Measurements from ENCODE around the gene NANOS2.

NANOS2 gene

GRCh38 chr19:45890877-45891276 lies 23.7 kb downstream of the NANOS2 start:
- no peak for DNase-seq

DNA sequence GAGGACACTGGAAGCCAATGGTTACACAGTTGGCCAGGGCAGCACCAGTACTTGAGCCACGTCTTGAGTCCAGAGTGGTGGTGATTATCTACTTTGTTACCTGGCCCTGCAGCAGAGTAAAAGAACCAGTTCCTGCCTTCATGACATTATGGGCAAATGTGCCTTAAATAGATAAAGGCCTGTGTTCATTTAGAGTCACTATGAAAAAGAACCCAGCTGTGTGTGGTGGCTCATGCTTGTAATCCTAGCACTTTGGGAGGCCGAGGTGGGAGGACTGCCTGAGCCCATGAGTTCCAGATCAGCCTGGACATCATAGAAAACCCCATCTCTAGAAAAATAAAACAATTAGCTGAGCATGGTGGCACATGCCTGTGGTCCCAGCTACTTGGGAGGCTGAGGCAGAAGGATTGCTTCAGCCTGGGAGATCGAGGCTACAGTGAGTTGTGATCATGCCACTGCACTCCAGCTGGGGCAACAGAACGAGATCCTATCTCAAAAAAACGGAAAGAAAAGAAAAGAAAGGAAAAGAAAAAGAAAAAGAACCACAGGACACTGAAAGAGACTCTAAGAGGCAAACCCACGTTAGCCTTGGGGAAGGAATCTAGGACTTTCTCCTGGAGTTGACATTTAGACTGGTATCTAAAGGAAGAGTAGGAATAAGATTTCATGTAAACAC lies 25.2 kb downstream of the NANOS2 start:
- no peak for DNase-seq

- no peak for DNase-seq
These were observed 27.3 kb downstream of the NANOS2 start for GRCh38 chr19:45887200-45887710.

DNA sequence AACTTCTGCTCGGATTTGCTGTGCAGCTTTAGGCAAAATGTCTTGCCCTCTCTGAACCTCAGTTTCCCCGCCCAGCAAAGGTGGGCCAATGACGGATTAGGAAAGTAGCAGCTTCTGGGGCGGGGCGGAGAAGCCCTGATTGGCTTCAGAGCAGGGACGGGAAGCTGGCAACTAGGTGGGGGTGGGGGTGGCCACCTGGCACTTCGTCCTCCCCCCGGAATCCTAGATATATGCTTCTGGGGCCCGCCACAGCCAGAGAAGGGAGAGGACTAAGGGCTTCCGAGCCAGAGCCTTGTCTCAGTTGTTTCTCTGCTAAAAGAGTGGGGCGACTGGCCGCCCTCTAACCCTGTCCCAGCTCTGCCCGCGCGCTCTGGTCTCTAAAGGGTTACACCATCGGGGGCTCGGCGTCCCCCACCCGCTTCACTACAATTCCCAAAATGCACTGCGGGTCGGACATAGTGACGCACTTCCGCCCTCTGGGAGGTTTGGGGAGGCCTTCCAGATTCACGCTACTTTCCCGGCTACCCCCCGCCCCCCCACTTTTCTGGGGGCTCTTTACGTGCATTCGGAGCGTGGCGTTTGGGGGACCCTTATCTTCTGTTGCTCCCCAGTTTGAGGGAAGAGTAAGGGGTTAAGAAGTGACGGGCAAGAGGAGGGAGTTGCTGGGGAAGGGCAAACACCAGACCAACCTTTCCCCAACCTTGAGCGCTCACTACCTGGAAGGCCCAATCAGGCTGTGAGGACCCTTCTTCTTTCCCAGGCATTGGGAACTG lies 28.0 kb downstream of the NANOS2 start:
- DNase-seq = peak; percentile 99

GRCh38 chr19:45885556-45886426 lies 28.8 kb downstream of the NANOS2 start, which contains the start of gene IRF2BP1:
IRF2BP1 (minus strand) TSS chr19:45886141; CDS start chr19:45885774, 367 bp downstream.
- DNase-seq = peak; percentile 97

DNA sequence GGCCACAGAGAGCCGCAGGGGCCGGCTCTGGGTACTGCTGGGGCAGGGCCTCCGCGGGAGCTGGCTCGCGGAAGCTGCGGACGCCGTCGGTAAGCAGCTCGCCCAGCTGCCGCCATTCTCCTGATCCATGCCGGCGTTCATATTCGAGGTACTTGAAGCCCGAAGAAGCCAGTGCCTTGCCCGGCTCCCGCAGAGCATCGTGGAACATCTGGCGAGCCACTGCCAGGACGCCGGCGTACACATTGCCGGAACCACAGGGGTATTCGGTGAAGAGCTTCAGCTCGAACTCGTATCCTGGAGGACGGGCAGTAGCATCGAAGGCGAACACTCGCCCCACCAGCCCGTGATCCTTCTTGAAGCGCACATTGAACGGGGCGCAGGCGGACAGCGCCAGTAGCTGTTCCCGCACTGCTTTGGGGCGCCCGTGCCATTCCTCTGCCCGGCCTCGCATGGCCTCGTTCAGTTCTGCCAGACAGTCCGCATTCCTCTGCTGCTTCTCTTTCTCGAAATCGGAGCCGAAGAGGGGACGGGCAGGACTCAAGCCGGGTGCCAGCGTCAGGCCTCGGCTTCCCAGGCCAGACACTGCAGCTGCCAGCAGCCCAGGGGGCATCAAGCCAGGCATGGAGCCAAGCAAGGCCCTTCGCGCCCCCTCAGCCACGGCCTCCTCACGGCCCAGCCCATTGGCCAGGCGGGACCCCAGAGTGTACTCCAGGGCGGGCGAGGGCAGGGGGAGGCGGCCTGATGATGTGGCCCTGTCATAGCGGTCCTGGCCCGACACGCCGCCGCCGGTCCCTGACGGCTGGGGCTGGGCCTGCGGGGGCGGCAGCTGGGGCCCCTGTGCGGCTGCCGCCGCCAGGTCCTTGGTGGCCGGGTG lies 29.7 kb downstream of the NANOS2 start:
- peak; percentile 41 for DNase-seq

DNA sequence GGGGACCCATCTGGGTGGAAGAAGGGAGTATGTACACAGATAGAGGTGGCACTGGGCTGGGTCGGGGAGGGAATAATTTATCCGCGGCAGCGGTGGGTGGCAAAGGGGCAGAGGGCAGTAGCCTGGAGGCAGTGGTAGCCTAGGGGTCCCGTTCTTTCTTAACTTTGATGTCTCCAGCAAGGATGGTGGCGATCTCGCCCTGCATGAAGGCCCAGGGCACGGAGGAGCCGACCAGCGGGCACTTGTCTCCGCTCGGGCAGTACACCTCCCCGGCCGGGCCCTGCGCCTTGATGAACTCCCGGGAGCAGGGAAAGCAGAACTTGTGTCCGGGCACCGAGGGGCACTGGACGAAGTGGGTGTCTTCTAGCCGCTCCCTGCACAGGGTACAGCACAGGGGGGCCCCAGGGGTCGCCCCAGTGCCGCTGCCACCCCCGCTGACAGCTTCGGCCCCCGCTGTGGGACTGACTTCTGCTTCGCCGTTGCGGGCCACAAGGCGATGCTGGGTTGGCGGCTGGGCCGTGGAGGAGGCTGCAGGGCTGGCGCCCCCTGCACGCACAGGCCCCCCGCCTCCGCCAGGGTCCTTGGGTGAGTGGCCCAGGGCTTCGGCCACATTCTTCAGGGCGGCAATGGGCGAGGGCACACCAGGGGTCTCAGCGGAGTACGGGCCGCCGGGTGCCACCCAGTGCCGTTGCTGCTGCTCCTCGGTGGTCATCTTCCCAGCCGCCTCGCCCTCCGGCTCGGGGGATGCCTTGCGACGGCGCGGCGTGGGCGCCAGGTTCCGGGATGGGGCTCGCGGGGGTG lies 30.5 kb downstream of the NANOS2 start:
- DNase-seq = no peak

DNA sequence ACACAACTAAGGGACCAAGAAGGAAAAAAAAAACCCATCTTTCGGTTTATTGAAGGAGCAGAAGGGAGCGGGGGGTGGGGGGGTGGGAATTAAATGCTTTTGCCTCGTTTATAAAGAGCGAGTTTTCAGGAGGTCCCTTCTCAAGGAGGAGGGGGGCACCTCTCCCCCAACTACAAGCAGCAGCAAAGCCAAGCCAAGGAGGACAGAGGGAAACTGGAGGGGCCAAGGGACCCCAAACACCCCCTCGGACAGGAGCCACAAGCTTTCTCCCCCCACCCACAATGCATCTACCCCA lies 31.0 kb downstream of the NANOS2 start:
- DNase-seq = no peak

- DNase-seq = peak; percentile 93
These were observed 31.7 kb downstream of the NANOS2 start for GRCh38 chr19:45882652-45883585.

DNA sequence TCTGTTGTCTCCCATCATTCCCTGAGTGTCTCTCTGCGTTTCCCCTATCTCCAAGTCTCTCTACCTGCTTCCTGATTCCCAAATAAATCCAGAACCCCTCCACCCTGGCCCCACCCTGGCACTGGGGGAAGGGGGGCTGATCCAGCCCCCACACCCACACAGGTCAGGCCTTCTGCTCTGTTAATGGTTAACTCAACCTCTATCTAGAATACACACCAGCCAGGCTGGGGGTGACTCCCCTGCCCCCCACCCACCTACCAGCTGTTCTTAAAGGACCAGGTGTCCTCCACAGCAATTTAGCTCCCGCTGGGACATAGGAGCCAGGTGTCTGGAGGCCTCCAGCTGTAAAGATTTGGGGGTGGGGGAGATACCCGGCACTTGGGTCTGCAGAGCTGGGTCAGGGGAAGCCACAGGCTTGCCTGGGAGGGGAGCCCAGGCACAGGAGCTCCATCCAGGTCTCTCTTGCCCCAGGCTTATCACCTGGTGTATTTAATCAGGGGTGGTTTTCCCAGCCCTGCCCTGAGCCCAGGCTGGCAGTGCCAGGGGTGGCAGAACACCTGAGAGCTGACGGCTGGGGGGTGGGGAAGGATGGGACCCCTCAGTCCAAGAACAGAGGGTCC lies 32.6 kb downstream of the NANOS2 start:
- no peak for DNase-seq

- no peak for DNase-seq
These were observed 33.3 kb downstream of the NANOS2 start for GRCh38 chr19:45881082-45881908.

DNA sequence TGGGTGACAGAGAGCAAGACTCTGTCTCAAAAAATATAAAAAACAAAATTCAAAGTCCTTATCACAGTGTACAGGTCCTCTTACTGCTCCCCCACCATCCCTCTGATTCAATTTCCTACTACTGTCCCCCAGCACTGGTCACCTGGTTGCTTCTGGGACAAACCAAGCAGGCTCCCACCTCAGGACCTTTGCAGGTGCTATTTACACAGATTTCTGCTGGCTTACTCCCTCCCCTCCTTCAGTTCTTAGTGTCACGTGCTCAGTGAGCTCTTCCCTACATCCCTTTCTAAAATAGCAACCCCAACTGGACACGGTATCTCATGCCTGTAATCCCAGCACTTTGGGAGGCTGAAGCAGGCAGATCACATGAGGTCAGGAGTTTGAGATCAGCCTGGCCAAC lies 34.6 kb downstream of the NANOS2 start:
- no peak for DNase-seq

GRCh38 chr19:45879055-45879454 lies 35.5 kb downstream of the NANOS2 start:
- DNase-seq = no peak

GRCh38 chr19:45878043-45878794 lies 36.4 kb downstream of the NANOS2 start:
- DNase-seq = no peak

DNA sequence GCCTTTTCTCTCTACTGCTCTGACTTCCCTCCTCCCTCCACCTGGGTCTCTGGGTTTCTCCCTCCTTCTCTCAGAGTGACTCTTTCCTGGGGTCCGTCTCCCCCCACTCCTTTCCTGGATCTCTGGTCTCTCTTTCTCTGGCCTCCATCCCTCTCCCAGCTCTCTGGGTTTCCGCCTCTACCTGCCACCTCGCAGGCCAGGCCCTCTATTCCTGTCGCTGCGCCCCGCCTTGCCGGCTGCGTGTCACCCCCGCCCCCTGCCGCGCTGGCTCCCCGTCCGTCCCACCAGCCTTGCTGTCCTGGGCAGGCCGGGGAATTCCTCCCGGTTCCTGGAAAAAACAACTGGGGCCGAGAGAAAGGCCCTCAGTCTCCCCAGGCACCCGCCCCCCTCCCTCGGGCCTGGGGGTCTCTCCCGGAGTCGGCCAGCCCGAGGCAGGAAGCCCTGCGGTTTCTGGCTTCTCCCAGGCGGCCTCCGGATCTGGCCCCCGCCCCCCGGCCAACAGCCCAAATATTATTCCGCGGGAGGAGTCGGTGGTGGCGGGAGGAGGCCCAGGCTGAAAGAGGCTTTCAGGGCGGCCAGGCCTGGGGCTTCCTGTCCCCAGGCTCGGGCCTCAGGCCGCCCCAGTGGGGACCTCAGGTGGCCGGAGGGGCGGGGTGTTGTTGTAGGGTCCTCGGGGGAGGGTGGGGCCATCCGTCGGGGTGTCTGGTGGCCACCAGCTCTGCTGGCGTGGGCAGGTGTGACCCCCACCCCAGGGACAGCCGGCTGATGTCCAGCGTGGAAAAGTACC lies 38.0 kb downstream of the NANOS2 start:
- DNase-seq = peak; percentile 58

DNA sequence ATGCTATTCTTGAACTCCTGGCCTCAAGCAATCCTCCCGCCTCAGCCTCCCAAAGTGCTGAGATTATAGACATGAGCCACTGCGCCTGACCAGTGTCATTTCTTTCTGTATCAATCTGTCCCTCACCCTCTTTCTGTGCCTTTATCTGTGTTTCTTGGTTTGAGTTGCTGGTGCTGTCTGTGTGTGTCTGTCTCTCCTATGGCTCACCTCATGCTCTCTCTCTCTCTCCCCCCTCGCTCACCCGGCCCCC lies 38.5 kb downstream of the NANOS2 start:
- DNase-seq = no peak

DNA sequence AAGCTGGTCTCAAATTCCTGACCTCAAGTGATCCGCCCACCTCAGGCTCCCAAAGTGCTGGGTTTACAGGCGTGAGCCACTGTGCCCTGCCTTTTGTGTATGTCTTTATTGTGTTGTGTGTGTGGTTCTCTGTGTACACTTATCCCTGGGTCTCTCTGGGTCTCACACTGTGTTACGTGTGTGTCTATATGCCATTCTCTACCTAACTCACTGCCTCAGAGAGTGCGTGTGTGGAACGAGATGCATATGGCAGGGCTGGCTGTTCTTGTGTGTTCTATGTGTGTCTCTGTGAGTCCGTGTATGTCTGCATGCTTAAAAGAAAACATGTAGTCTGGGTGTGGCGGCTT lies 40.0 kb downstream of the NANOS2 start:
- no peak for DNase-seq

All from eye (tissue), 1 donor.